Neural cell (in vitro differentiated cells): ENCODE data around the gene MYRIP.

ENCODE experiments used
- EP300 ChIP-seq: fragments of 450-650 bp; conservative IDR thresholded peaks from 2 replicates; pipeline ENCODE4 v1.6.1; 2014; ENCODE audit warnings: antibody characterized with exemption, mild to moderate bottlenecking, moderate library complexity; ENCODE audit not compliant: poor library complexity, severe bottlenecking
- EZH2 ChIP-seq: fragments of 200-600, 300-800 bp; shearing (Covaris generic), sonication (generic); IDR thresholded peaks from 2 replicates; pipeline ENCODE4 v1.6.1; 2014; ENCODE audit warnings: antibody characterized with exemption, low read length, borderline replicate concordance, mild to moderate bottlenecking; ENCODE audit not compliant: insufficient read depth, poor library complexity, severe bottlenecking
- MXI1 ChIP-seq: fragments of 450-650 bp; conservative IDR thresholded peaks from 2 replicates; pipeline ENCODE4 v1.6.1; 2014; ENCODE audit warnings: antibody characterized with exemption, mild to moderate bottlenecking; ENCODE audit not compliant: poor library complexity, severe bottlenecking
- POLR2AphosphoS5 ChIP-seq: IDR thresholded peaks from 2 replicates; pipeline ENCODE4 v1.6.1; 2012
- SMC3 ChIP-seq: fragments of 450-650 bp; conservative IDR thresholded peaks from 2 replicates; pipeline ENCODE4 v1.6.1; 2014; ENCODE audit warnings: antibody characterized with exemption, mild to moderate bottlenecking, moderate library complexity; ENCODE audit not compliant: poor library complexity
- TAF1 ChIP-seq: IDR thresholded peaks from 2 replicates; pipeline ENCODE4 v1.6.1; 2012; ENCODE audit warnings: low read depth
- TF ChIP-seq, protein P1 (sequence below): fragments of 450-650 bp; IDR thresholded peaks from 2 replicates; pipeline ENCODE4 v1.5.1; 2014; ENCODE audit warnings: antibody characterized with exemption, mild to moderate bottlenecking, moderate library complexity; ENCODE audit not compliant: poor library complexity, severe bottlenecking

- no peak for TF ChIP-seq EP300
- TF ChIP-seq, protein P1, sequence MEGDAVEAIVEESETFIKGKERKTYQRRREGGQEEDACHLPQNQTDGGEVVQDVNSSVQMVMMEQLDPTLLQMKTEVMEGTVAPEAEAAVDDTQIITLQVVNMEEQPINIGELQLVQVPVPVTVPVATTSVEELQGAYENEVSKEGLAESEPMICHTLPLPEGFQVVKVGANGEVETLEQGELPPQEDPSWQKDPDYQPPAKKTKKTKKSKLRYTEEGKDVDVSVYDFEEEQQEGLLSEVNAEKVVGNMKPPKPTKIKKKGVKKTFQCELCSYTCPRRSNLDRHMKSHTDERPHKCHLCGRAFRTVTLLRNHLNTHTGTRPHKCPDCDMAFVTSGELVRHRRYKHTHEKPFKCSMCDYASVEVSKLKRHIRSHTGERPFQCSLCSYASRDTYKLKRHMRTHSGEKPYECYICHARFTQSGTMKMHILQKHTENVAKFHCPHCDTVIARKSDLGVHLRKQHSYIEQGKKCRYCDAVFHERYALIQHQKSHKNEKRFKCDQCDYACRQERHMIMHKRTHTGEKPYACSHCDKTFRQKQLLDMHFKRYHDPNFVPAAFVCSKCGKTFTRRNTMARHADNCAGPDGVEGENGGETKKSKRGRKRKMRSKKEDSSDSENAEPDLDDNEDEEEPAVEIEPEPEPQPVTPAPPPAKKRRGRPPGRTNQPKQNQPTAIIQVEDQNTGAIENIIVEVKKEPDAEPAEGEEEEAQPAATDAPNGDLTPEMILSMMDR = no peak
- no peak for TF ChIP-seq POLR2AphosphoS5
- no peak for TF ChIP-seq SMC3
- TF ChIP-seq EZH2 = no peak
- no peak for TF ChIP-seq TAF1
- no peak for TF ChIP-seq MXI1
These were observed 439.2 kb downstream of the MYRIP start for GRCh38 chr3:40248591-40248990.
